ENCODE data around the gene SLC25A1. TPM values are rescaled to one million over a fixed set of nuclear protein-coding genes. Genes with fewer than 3 reads are reported as not detected.
"Not testable (repeated sequence)": the region's sequence is repeated elsewhere in the genome, so short reads cannot be mapped to it uniquely, and the experiment has no call there.

Gene SLC25A1
- total and polyA plus RNA-seq, 2 of the 8 experiments (the other 6 are each of a cell fraction or from before 2014, with no cell fraction given) = 110 to 148 TPM

GRCh38 chr22:19156109-19156508 is 22.4 kb downstream of the SLC25A1 start:
- H2BK120ac ChIP-seq (replicated peaks; ENCODE audit: low read depth, low read length); H3K9ac ChIP-seq (replicated peaks in 1 of 4; ENCODE audit: extremely low read depth in 1 of 4, low read depth in 3 of 4, low read length in 3 of 4); FAIRE-seq; H4K5ac ChIP-seq (ENCODE audit: insufficient read length, low read depth, low read length); H3K14ac ChIP-seq (ENCODE audit: insufficient read length); H3K9me3 ChIP-seq (ENCODE audit: insufficient read depth in 2 of 2, low read depth in 1 of 2, low read length in 1 of 2); H2BK12ac ChIP-seq (ENCODE audit: low read depth, low read length); H4K20me1 ChIP-seq (replicated peaks in 1 of 2; ENCODE audit: control insufficient read depth in 1 of 2, insufficient read depth in 2 of 2, low read length in 2 of 2); H4K91ac ChIP-seq (replicated peaks; ENCODE audit: insufficient read length, low read length); H2BK20ac ChIP-seq (ENCODE audit: low read length); H3K79me1 ChIP-seq (ENCODE audit: low read depth, low read length); H2AK5ac ChIP-seq (ENCODE audit: low read depth, low read length); H3K79me2 ChIP-seq (ENCODE audit: control insufficient read depth in 1 of 2, insufficient read depth in 2 of 2, low read length in 2 of 2); H3K4me1 ChIP-seq (replicated peaks in 1 of 4; ENCODE audit: control insufficient read depth in 3 of 4, insufficient read depth in 4 of 4, low read length in 3 of 4); H2BK5ac ChIP-seq (ENCODE audit: low read depth, low read length); DNase-seq (ENCODE audit: low read depth in 1 of 2, low spot score in 2 of 2); H3K4me2 ChIP-seq (ENCODE audit: insufficient read depth in 1 of 2, low read depth in 2 of 2, low read length in 2 of 2); H3K4me3 ChIP-seq (ENCODE audit: extremely low read depth in 1 of 4, insufficient read depth in 2 of 4, low read depth in 3 of 4, low read length in 4 of 4); H3K23ac ChIP-seq (ENCODE audit: insufficient read length); H4K8ac ChIP-seq (ENCODE audit: extremely low read depth, insufficient read depth, low read length); H3K23me2 ChIP-seq (ENCODE audit: low read depth, low read length); H3K36me3 ChIP-seq (ENCODE audit: control insufficient read depth in 2 of 4, insufficient read depth in 4 of 4, low read length in 3 of 4); H3K18ac ChIP-seq (ENCODE audit: extremely low read depth, low read length); POLR2A ChIA-PET (ENCODE audit: partially characterized antibody); H2AFZ ChIP-seq (ENCODE audit: low read length); H3K27ac ChIP-seq (ENCODE audit: low read depth, low read length); H3K56ac ChIP-seq (replicated peaks; ENCODE audit: insufficient read length, low read depth, low read length); H2BK15ac ChIP-seq (ENCODE audit: low read length); H3K4ac ChIP-seq (replicated peaks; ENCODE audit: insufficient read length, low read depth, low read length): not testable (repeated sequence)
- 91% methylated on average over 9 of the region's 9 CpGs; no CpG with 5 or more reads in 1 of the 2 experiments for WGBS, 2 experiments (ENCODE audit: extremely low coverage in 1 of 2, insufficient coverage in 1 of 2, insufficient read length in 1 of 2, insufficient replicate concordance in 2 of 2, low coverage in 1 of 2, low lambda C conversion rate in 2 of 2, missing lambda C conversion rate in 1 of 2)
- peaks cover 15 to 24% (median 19%) of the 10 kb centered on the region in 4 experiments for H3K27me3 ChIP-seq (replicated peaks in 1 of 4; ENCODE audit: control insufficient read depth in 3 of 4, extremely low read depth in 1 of 4, insufficient read depth in 3 of 4, low read length in 3 of 4)
- CTCF ChIA-PET (ENCODE audit: partially characterized antibody) = interaction anchor here (1.4 to 5.2 kb wide), 3 partner anchors 10 to 157 kb away, joined by 5 to 37 read pairs (median 11); partner anchors contain the start of gene ESS2

Data from H1 (cell line).